Fibroblast of mammary gland (primary cell): ENCODE data around the gene KIDINS220.

Experiments
- DNase-seq: peaks from one replicate; pipeline ENCODE4 v3.0.0-alpha.2; 2010; ENCODE audit warnings: low read depth
- H3K4me3 ChIP-seq: 2 replicates; pipeline ENCODE4 v1.5.1; 2011; ENCODE audit warnings: low read depth, mild to moderate bottlenecking, low read length, moderate library complexity; ENCODE audit not compliant: control insufficient read depth
- CTCF ChIP-seq: conservative IDR thresholded peaks from 2 replicates; pipeline ENCODE4 v1.5.1; 2011; ENCODE audit warnings: low read depth, low read length, inconsistent platforms; ENCODE audit not compliant: control insufficient read depth, insufficient read depth

Gene KIDINS220

GRCh38 chr2:8862230-8862629 is 24.8 kb upstream of the KIDINS220 start:
- H3K4me3 ChIP-seq: no peak overlapping the region
- no peak for DNase-seq
- no peak for TF ChIP-seq CTCF

- DNase-seq: no peak
- no peak overlapping the region for H3K4me3 ChIP-seq
- TF ChIP-seq CTCF: no peak
These were observed 24.4 kb upstream of the KIDINS220 start for GRCh38 chr2:8861797-8862196.

- no peak for DNase-seq
- no peak for TF ChIP-seq CTCF
- H3K4me3 ChIP-seq: no peak overlapping the region
These were observed 22.8 kb upstream of the KIDINS220 start for GRCh38 chr2:8860239-8860638.

- H3K4me3 ChIP-seq: no peak overlapping the region
- DNase-seq: no peak
- TF ChIP-seq CTCF: no peak
These were observed 21.5 kb upstream of the KIDINS220 start for GRCh38 chr2:8858910-8859309.

GRCh38 chr2:8858264-8858663 is 20.9 kb upstream of the KIDINS220 start:
- no peak for TF ChIP-seq CTCF
- H3K4me3 ChIP-seq: no peak overlapping the region
- DNase-seq: no peak

GRCh38 chr2:8857709-8858108 is 20.3 kb upstream of the KIDINS220 start:
- no peak for DNase-seq
- no peak for TF ChIP-seq CTCF
- no peak overlapping the region for H3K4me3 ChIP-seq

GRCh38 chr2:8856176-8856575 is 18.8 kb upstream of the KIDINS220 start:
- H3K4me3 ChIP-seq: no peak overlapping the region
- TF ChIP-seq CTCF: no peak
- no peak for DNase-seq
